ENCODE results near the gene COBL. TPM values are rescaled to one million over a fixed set of nuclear protein-coding genes. Genes with fewer than 3 reads are reported as not detected.

The COBL gene
- total RNA-seq, 1 experiment from 2014 or later, result 23.8 TPM

DNA sequence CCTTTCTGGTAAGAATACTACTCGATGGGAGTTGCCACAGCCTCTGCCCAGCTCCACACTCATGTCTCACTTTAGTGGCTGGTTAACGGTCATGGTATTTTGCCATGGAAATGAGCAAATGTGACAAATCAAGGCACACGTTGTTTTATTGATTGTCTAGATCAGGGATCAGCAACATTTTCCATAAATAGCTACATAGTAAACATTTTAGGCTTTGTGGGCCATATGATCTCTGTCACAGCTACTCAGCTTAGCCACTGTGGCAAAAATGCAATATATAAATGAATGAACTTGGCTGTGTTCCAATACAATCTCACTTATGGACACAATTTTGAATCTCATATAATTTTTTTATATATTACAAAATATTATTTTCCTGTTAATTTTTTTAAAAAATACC lies 76.9 kb downstream of the COBL start:
- DNase-seq (ENCODE audit: extremely low read depth, low read depth), result no peak

GRCh38 chr7:51238981-51239495 lies 77.6 kb downstream of the COBL start:
- no peak for DNase-seq (ENCODE audit: extremely low read depth, low read depth)

GRCh38 chr7:51237446-51238133 lies 79.0 kb downstream of the COBL start:
- DNase-seq (ENCODE audit: extremely low read depth, low read depth), result no peak

DNA sequence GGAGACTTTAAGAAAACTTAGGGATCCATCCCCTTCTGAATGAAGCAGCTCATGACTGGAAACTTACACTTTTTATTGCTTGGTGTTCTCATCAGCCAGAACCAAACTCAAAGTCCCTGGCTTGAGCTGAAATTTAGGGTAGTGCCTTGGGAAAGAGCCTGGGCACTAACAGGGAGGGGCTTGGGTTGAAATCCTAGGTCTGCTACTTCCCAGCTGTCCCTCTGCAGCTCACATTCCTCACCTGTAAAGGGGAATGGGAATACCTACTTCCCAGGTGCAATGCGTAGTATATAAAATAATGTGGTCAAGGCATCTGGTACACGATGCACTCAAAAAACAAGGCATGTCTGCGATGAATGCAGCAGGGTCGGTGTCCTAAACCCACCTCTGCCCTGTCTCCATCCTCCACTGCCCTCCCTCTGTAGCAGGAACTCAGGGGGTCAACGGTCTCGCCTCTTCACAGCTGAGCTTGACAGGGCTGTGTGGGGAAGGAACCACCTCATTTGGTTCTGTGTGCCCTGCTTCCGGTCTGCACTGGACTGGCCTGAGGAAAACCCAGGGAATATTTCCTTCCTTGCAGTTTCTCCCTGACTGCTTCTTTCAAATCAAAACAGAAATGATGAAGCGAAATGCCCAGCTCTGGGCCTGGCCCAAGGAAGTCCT lies 80.0 kb downstream of the COBL start:
- DNase-seq (ENCODE audit: extremely low read depth, low read depth), result no peak

DNA sequence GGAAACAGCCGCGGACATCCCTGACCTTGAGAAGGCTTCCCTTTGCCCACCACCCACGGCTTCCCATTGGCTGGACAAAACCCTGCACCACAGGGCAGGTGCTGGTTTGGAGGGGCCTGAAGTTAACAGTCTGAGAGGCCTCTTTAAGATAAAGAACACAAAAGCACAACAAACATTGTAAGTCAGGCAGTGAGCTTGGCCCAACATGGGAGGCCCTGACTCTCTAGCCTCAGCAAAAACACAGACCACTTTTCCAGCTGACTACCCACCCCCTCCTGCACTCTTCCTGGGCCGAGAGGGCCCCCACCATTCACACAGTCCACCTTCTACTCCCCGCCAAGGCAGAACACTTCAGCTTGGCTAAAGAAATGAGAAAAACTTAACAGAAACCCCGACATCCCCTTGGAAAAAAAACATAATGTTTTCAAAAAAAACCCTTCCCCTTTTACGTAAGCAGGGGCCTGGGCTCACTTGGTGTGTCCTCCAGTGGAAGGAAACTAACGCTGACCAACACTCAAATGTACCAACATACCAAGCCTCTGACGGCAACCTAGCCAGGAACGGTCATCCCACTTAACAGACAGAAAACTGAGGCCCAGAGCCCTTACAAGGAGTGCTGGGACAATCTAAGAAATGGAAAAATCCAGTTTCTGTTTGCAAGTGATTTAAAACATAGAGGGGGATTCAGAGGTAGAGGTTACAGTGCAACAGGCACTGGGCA lies 80.9 kb downstream of the COBL start:
- DNase-seq (ENCODE audit: extremely low read depth, low read depth), result no peak

GRCh38 chr7:51234609-51235308 lies 81.8 kb downstream of the COBL start:
- no peak for DNase-seq (ENCODE audit: extremely low read depth, low read depth)

DNA sequence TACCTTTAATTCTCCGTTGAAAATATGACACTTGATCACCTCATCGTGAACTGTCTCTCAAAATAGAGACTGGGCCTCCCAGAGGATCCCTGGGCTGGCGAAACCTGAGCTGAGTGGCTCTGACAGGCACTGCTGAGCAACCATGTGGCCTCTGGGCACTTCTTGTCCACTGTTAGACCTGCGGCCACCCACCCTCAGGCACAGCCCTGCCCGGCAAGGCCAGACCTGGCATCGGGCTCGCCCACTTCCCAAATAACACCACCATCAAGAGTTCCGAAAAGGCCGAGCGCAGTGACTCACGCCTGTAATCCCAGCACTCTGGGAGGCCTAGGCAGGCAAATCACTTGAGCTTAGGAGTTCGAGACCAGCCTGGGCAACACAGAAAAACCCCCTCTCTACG lies 82.5 kb downstream of the COBL start:
- no peak for DNase-seq (ENCODE audit: extremely low read depth, low read depth)

GRCh38 chr7:51233374-51233773 lies 83.2 kb downstream of the COBL start:
- DNase-seq (ENCODE audit: extremely low read depth, low read depth), result no peak

DNA sequence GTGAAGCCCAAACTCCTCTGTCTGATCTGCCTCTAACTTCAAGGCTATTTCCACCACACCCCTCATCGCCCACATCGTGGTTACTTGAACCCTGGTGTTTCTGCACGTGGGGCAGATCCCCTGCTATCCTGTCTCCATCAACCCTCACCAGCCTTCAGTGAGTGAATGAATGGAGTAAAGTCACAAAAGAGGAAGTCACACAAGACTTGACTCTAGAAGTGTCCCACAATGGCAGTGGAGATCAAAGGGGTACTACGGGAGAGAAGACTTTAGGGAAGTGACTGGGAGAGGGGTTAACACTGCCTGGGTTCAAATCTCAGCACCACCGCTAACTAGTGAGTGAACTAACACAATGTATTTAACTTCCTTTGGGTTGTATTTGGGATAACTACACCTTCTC lies 85.9 kb downstream of the COBL start:
- no peak for DNase-seq (ENCODE audit: extremely low read depth, low read depth)

DNA sequence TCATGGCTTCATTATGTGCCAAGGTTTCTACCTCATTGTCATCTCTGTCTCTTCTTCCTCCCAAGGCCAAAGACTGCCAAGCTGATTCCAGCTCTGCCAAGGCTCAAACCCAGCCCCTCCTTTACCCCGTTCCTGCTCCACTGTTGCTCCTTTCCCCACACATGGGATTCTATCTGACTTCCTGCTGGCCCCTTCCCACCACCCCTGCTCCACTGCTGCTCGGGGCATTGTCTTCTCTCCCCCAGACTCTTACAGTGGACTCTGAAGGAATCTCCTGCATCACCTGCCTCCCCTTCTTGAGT lies 86.3 kb downstream of the COBL start:
- no peak for DNase-seq (ENCODE audit: extremely low read depth, low read depth)

GRCh38 chr7:51229620-51230323 lies 86.8 kb downstream of the COBL start:
- DNase-seq (ENCODE audit: extremely low read depth, low read depth), result no peak

GRCh38 chr7:51229106-51229537 lies 87.5 kb downstream of the COBL start:
- no peak for DNase-seq (ENCODE audit: extremely low read depth, low read depth)

DNA sequence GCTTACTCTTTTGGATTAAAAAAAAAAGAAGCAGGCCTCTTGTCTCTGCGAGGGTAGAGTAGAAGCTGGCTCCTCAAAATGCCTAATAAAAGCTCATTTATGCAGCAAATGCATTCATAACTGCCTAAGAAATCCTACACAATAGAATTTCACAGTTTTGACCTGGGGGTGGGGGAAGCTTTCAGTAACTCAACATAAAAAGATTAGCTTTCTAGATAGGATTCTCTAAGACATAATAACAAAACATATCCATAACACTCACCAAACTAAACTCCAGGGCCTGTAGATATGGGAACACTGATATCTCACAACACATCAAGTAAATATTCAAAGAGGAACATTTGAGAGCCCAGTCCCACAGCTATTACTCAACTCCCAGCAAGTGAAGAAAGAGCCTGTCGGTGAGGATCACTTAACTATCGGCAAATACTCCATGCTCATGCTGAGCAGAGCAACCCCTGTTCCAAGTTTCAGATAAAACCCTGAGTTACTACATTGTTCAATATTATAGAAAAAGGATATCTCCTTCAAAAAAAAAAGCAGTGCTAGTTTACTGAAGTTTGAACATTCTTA lies 88.1 kb downstream of the COBL start:
- no peak for DNase-seq (ENCODE audit: extremely low read depth, low read depth)

DNA sequence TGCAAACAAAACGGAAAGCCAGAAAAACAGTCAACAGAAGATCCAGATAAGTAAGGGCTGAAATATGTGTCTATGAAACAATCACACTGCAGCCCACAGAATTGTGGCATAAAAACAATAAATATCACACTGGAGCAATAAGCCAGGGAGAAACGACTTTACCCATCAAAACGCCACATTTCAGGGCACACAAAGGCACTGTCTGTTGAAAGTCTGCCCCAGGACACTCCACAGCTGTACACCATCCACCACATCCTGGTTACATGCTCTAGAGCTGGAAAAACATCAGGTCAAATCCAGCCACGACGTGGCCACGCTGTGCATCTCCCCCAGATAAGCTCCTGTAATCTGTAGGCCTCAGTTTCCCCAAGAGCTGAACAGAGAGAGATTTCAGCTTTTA lies 88.7 kb downstream of the COBL start:
- DNase-seq (ENCODE audit: extremely low read depth, low read depth), result no peak

- DNase-seq (ENCODE audit: extremely low read depth, low read depth), result no peak
Measured at GRCh38 chr7:51226916-51227535, 89.6 kb downstream of the COBL start.

- DNase-seq (ENCODE audit: extremely low read depth, low read depth), result no peak
Measured at GRCh38 chr7:51226063-51226755, 90.4 kb downstream of the COBL start.

DNA sequence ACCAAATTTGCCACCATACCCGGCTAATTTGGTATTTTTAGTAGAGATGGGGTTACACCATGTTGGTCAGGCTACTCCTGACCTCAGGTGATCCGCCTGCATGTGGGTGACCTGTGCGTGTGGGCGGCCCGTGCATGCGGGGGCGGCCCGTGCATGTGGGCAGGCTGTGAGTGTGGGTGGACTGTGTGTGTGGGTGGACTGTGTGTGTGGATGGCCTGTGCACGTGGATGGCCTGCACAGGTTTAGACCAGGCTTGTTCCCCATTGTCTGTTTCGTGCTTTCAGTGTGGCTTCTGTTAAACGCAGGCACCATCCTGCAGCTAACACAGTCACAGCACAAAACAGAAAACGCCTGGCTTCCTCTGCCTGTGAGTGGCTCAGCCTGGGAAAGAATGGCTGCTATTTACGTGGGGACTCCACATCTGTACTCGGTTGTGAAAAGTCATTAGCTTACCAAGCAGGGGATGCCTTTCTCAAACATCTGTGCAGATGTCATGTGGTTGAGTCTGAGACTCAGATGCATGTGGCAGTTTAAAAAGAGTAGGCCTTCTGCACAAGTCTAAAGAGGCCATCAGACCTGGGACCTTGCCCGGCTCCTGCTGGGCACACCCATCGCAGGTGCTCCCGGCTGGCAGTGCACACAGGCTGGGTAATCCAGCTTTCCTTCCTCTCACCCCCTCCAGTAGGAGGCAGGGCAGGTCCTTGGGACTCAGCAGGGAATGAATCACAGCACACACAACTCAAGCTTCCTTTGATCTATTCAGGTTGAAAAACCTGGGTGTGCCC lies 91.6 kb downstream of the COBL start:
- peak; percentile 11 for DNase-seq (ENCODE audit: extremely low read depth, low read depth)

- no peak for DNase-seq (ENCODE audit: extremely low read depth, low read depth)
Measured at GRCh38 chr7:51223505-51223904, 93.1 kb downstream of the COBL start.

Data from NCI-H460 (cell line).